Central memory CD8-positive, alpha-beta T cell (primary cell): ENCODE data around the gene FAM174B.
"Not testable (repeated sequence)": the region's sequence is repeated elsewhere in the genome, so short reads cannot be mapped to it uniquely, and the experiment has no call there.

Experiments used
- ATAC-seq: fragments of 150-1000 bp; cut with Tn5 transposase; replicated peaks from 2 replicates; pipeline ENCODE4 v1.10.0; 2022; ENCODE audit warnings: mild to moderate bottlenecking, moderate FRiP score, moderate number of reproducible peaks; ENCODE audit not compliant: poor library complexity, severe bottlenecking; ENCODE audit errors: extremely low read depth
- DNase-seq, 2 donors: peaks; one replicate each; pipeline ENCODE4 v3.0.0; 2021; ENCODE audit warnings: low spot score in 2 of 2
- H3K27ac Mint-ChIP-seq: one replicate; pipeline ENCODE4 v1.8.0; 2022; ENCODE audit warnings: low read depth, mild to moderate bottlenecking, moderate library complexity, mixed read lengths
- H3K27me3 Mint-ChIP-seq: one replicate; pipeline ENCODE4 v1.8.0; 2022; ENCODE audit warnings: mixed read lengths
- H3K36me3 Mint-ChIP-seq: one replicate; pipeline ENCODE4 v1.8.0; 2022; ENCODE audit warnings: mild to moderate bottlenecking, moderate library complexity, mixed read lengths; ENCODE audit not compliant: insufficient read depth
- H3K4me1 Mint-ChIP-seq: one replicate; pipeline ENCODE4 v1.8.0; 2022; ENCODE audit warnings: mixed read lengths
- H3K4me3 Mint-ChIP-seq: one replicate; pipeline ENCODE4 v1.8.0; 2022; ENCODE audit warnings: mild to moderate bottlenecking, moderate library complexity, mixed read lengths
- H3K9me3 Mint-ChIP-seq: one replicate; pipeline ENCODE4 v1.8.0; 2022; ENCODE audit warnings: mixed read lengths

Gene FAM174B

DNA sequence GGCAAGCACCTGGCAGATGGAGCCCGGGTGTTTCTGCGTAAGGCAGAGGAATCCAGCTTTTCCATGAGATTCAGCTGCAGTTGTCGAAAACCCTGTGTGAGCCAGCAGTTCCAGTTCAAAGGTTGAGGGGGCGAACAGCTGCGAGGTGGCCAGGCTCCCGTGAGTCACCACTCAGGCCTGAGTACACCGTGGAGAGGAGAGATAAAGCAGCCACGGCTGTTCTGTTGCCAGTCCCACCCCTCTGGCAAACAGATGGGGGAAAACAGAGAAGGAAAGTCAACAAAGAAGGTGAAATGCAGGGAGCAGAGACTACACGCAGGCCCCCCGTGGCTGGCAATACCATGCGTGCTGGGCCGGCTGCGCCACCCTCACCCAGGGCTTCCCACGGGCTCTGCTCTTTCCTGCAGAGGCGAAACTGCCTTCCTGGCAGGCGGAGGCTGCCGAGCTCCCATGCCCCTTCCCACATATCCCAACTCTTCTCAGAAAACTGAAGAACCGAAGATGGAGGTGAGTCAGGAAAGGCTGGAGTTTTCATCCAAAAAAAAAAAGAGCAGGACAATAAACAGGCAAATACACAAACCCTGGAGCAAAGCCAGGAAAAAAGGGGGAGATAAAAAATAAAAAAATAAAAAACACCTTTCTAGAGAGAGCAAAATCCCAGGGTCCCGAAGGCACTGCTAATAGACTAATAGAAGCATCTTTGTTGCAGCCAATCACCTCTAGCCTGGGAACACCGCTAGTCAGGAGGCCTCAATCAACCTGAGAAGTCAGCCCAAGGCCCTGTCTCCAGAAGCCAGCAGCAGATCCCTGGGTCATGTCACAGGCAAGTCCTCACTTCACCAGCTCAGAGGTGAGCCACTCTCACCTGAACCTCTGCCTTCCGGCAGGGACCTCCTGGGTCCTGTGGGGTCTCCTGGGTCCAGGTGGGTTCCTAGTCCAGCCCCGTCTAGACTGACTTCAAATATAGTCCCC, 37.7 kb downstream of the FAM174B start:
- ATAC-seq: no peak
- Mint-ChIP-seq H3K9me3 (no peaks in the 10 kb centered on the region), H3K36me3 (no peaks in the 10 kb centered on the region), H3K4me3 (no peak overlapping the region), H3K27me3 (peaks cover 30% of the 10 kb centered on the region), H3K27ac (no peak overlapping the region), H3K4me1 (no peaks in the 10 kb centered on the region)
- no peak for DNase-seq

DNA sequence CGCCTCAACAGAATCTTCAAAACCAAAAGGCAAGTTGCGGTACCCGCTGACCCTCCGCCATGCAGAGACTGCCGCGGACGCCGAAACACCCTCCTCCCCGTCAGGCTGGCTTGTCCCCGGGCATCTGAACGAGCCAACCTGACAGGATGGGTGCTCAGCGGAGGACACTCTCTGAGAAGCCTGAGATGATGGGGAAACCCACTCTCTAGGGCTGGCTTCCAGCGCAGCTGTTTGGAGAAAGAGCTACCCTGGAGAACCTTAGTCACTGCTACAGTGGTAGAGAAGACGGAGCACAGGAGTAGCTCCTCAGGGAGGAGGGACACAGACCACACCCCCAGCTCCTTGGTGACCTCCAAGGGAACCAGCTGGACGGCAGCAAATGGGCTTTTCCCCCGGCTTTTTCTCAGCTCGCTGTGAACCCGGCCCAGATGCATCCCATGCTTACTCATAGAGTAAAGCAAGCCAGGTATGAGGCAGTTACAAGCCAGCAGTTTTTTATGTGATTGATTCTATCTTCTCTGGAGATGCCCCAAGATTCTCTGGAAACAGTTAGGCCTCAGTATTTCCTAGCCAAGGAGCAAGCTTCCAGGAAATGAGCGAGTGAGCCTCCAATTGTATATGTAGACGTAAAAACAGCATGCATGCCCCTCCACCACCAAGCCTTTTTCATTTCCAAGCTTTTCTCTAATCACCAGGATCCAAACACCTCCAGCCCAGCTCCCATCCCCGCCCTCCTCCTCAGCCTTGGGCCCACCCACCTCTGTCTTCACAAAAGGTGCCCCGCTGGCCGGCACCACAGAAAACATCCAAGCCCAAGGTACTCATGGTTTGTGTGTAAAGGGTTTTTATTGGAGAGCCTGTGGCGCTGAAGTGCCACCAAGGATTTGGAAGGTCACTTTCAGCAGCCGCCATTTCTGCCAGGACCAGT, 38.7 kb downstream of the FAM174B start:
- Mint-ChIP-seq H3K27ac (no peak overlapping the region), H3K4me1 (no peaks in the 10 kb centered on the region), H3K4me3 (no peak overlapping the region), H3K36me3 (no peaks in the 10 kb centered on the region), H3K9me3 (no peaks in the 10 kb centered on the region), H3K27me3 (peaks cover 20% of the 10 kb centered on the region)
- DNase-seq (no peak), ATAC-seq (no peak)

GRCh38 chr15:92614791-92615785, 40.5 kb downstream of the FAM174B start:
- ATAC-seq: no peak
- no peaks in the 10 kb centered on the region for H3K4me1 Mint-ChIP-seq
- H3K27me3 Mint-ChIP-seq: peaks cover 18% of the 10 kb centered on the region
- H3K27ac Mint-ChIP-seq: no peak overlapping the region
- no peak overlapping the region for H3K4me3 Mint-ChIP-seq
- no peaks in the 10 kb centered on the region for H3K9me3 Mint-ChIP-seq
- DNase-seq: no peak
- no peaks in the 10 kb centered on the region for H3K36me3 Mint-ChIP-seq

DNA sequence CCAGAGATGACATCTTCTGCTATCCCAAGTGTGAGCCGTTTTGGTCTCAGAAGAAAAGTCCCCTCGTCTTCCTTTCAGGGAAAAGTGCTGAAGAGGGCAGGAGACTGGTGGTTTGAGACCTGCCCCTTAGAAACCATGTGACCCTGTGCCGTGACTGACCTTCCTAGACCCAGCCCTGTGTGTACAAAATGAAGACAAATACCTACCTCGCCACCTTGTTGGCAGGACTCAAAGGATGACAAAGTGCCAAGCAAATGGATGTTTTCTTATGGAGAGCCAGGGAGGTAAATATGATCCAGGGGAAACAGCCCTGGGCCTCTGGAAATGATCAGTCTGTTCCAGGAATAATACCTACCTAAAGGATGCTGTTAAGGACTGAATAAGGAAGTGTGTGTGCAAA, 41.3 kb downstream of the FAM174B start:
- Mint-ChIP-seq H3K27ac (no peak overlapping the region), H3K9me3 (no peaks in the 10 kb centered on the region), H3K36me3 (no peaks in the 10 kb centered on the region), H3K27me3 (peaks cover 18% of the 10 kb centered on the region), H3K4me3 (no peak overlapping the region), H3K4me1 (no peaks in the 10 kb centered on the region)
- DNase-seq (no peak), ATAC-seq (no peak)

DNA sequence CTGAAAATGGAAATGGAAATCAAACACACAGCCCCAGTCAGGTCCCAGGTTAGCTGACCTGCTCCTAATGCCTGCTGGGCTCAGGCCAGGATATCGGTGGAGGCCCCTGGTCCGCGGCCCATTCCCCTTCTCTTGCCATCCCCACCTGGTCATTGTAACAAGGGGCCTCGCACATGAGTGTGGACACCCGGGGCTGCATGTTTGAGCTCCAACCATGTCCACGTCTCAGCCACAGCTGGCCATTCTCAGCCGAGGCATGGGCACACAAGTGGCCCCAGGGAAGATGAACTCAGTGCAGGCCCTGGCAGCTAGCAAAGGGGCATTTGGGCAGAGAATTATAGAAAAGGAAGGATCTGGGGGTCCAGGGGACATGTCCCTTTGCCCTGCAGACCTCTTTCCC, 41.7 kb downstream of the FAM174B start:
- Mint-ChIP-seq H3K27ac (no peak overlapping the region), H3K27me3 (peaks cover 18% of the 10 kb centered on the region), H3K4me3 (no peak overlapping the region), H3K36me3 (no peaks in the 10 kb centered on the region), H3K9me3 (no peaks in the 10 kb centered on the region), H3K4me1 (no peaks in the 10 kb centered on the region)
- ATAC-seq (no peak), DNase-seq (no peak)

- Mint-ChIP-seq H3K36me3 (no peaks in the 10 kb centered on the region), H3K27me3 (peaks cover 24% of the 10 kb centered on the region), H3K27ac (no peak overlapping the region), H3K4me1 (no peaks in the 10 kb centered on the region), H3K4me3 (no peak overlapping the region), H3K9me3 (no peaks in the 10 kb centered on the region)
- DNase-seq (no peak), ATAC-seq (no peak)
Observed at GRCh38 chr15:92612891-92613290, 42.7 kb downstream of the FAM174B start.

GRCh38 chr15:92611995-92612745, 43.4 kb downstream of the FAM174B start:
- Mint-ChIP-seq H3K9me3 (no peaks in the 10 kb centered on the region), H3K27ac (no peak overlapping the region), H3K4me3 (no peak overlapping the region)

GRCh38 chr15:92611150-92611549, 44.4 kb downstream of the FAM174B start:
- H3K27me3 Mint-ChIP-seq: peaks cover 22% of the 10 kb centered on the region
- H3K36me3 Mint-ChIP-seq: no peaks in the 10 kb centered on the region
- H3K27ac Mint-ChIP-seq: no peak overlapping the region
- H3K4me3 Mint-ChIP-seq: no peak overlapping the region
- no peaks in the 10 kb centered on the region for H3K4me1 Mint-ChIP-seq
- DNase-seq: no peak
- H3K9me3 Mint-ChIP-seq: no peaks in the 10 kb centered on the region
- no peak for ATAC-seq

More at GRCh38 chr15:92611995-92612745, 43.4 kb downstream of the FAM174B start:
- H3K4me1 Mint-ChIP-seq: no peaks in the 10 kb centered on the region
- DNase-seq (no peak), ATAC-seq (no peak)
- H3K36me3 Mint-ChIP-seq: no peaks in the 10 kb centered on the region
- peaks cover 21% of the 10 kb centered on the region for H3K27me3 Mint-ChIP-seq

DNA sequence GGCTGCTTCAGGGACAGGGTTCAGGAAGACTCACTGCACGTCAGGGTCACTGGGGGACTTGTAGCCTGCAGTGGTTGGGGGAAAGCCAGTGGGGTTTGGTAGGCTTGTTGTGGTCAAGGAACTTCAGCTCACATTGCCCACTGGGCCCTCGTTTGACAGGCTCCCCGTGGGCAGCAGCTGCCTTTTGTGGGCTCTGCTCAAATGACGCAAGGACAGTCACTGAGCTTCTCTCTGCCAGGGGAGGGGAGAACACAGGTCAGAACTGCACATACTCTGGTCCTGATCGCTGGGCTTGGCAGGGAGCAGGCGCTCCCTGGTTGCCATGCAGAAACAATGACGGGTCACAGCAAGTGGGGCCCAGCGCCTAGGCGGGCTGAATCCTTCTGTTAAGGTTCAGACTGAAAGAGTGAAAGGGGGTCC, 45.5 kb downstream of the FAM174B start:
- Mint-ChIP-seq H3K9me3 (no peaks in the 10 kb centered on the region), H3K36me3 (no peaks in the 10 kb centered on the region), H3K4me1 (no peaks in the 10 kb centered on the region), H3K27ac (no peak overlapping the region), H3K4me3 (no peak overlapping the region), H3K27me3 (peaks cover 26% of the 10 kb centered on the region)
- DNase-seq (no peak), ATAC-seq (no peak)

- Mint-ChIP-seq H3K4me1 (no peaks in the 10 kb centered on the region), H3K4me3 (no peak overlapping the region)
Observed at GRCh38 chr15:92608866-92609700, 46.5 kb downstream of the FAM174B start.

GRCh38 chr15:92606836-92607150, 48.8 kb downstream of the FAM174B start:
- H3K9me3 Mint-ChIP-seq, ATAC-seq, DNase-seq, H3K36me3 Mint-ChIP-seq, H3K27ac Mint-ChIP-seq, H3K4me3 Mint-ChIP-seq, H3K4me1 Mint-ChIP-seq: not testable (repeated sequence)
- peaks cover 53% of the 10 kb centered on the region for H3K27me3 Mint-ChIP-seq

More at GRCh38 chr15:92608866-92609700, 46.5 kb downstream of the FAM174B start:
- ATAC-seq (no peak), DNase-seq (no peak)
- H3K27ac Mint-ChIP-seq: no peak overlapping the region
- H3K9me3 Mint-ChIP-seq: no peaks in the 10 kb centered on the region
- H3K36me3 Mint-ChIP-seq: no peaks in the 10 kb centered on the region
- peaks cover 36% of the 10 kb centered on the region for H3K27me3 Mint-ChIP-seq
